SJCRH30 (cell line): ENCODE data around the gene COL27A1. TPM values are rescaled to one million over a fixed set of nuclear protein-coding genes. Genes with fewer than 3 reads are reported as not detected.
A peak's percentile ranks its signal among the peaks of the same experiment; 100 is the strongest.

Source experiments
- DNase-seq, 2 experiments: peaks; one replicate each; pipeline ENCODE4 v3.0.0-alpha.2; 2015 to 2020
- H3K27ac ChIP-seq: fragments of 250-450 bp; sonication (Bioruptor Pico); 2 replicates; pipeline ENCODE4 v1.5.1; 2020; ENCODE audit warnings: mild to moderate bottlenecking, moderate library complexity
- H3K27me3 ChIP-seq: fragments of 250-450 bp; sonication (Bioruptor Pico); 2 replicates; pipeline ENCODE4 v1.5.1; 2020; ENCODE audit warnings: mild to moderate bottlenecking, moderate library complexity
- H3K36me3 ChIP-seq: fragments of 250-450 bp; sonication (Bioruptor Pico); 2 replicates; pipeline ENCODE4 v1.5.1; 2020; ENCODE audit warnings: mild to moderate bottlenecking, moderate library complexity
- H3K4me1 ChIP-seq: fragments of 250-450 bp; sonication (Bioruptor Pico); 2 replicates; pipeline ENCODE4 v1.5.1; 2020; ENCODE audit warnings: mild to moderate bottlenecking, moderate library complexity
- H3K4me3 ChIP-seq: fragments of 250-450 bp; sonication (Bioruptor Pico); 2 replicates; pipeline ENCODE4 v1.5.1; 2020; ENCODE audit warnings: mild to moderate bottlenecking, moderate library complexity
- H3K9me3 ChIP-seq: fragments of 250-450 bp; sonication (Bioruptor Pico); replicated peaks from 2 replicates; pipeline ENCODE4 v1.5.1; 2020; ENCODE audit warnings: mild to moderate bottlenecking, moderate library complexity
- total RNA-seq: library from RNA; depleted of rRNA; stranded (reverse); fragments of >200 nt; shearing (Covaris generic); gene quantifications from 2 replicates; pipeline ENCODE4 v1.2.3, GENCODE V29; 2014

Gene COL27A1
- total RNA-seq, 1 experiment from 2014 or later = 18.6 TPM

DNA sequence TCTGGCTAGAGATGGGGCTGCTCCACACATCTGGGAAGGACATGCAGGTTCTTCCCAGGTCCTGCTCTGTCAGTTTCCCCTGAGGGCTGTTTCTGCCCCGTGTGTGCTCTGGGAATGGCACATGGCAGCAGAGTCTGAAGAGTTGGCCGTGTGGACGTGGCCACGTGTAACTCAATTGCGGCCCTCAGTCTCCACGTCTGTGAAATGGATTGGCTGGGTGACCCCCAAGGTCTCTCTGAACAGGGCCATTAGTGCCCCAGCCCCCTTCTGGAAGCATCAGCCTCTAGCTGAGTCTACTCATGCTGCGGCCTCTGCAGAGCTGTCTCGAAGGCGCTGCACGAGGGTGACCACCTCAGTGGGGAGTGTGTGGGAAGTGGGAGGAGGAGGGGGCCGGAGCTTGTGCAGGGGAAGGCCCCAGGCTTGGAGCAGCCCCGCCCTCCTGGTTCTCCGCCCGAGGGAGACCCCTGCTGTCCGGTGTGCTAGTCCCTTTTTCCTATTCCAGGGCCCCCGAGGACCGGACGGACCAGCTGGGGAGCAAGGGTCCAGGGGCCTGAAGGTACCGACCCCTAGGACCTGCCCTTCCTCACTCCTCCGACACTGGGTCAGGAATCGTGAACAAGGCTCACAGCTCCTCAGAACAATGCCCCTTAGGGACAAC lies 108.6 kb downstream of the COL27A1 start:
- Histone ChIP-seq H3K4me3 (no peak overlapping the region), H3K27ac (no peak overlapping the region), H3K9me3 (no peaks in the 10 kb centered on the region), H3K27me3 (no peaks in the 10 kb centered on the region), H3K36me3 (no peaks in the 10 kb centered on the region), H3K4me1 (peaks cover 5% of the 10 kb centered on the region; the same call in 1 of the 2 replicates)
- peak; percentile 50 to 53 for DNase-seq

DNA sequence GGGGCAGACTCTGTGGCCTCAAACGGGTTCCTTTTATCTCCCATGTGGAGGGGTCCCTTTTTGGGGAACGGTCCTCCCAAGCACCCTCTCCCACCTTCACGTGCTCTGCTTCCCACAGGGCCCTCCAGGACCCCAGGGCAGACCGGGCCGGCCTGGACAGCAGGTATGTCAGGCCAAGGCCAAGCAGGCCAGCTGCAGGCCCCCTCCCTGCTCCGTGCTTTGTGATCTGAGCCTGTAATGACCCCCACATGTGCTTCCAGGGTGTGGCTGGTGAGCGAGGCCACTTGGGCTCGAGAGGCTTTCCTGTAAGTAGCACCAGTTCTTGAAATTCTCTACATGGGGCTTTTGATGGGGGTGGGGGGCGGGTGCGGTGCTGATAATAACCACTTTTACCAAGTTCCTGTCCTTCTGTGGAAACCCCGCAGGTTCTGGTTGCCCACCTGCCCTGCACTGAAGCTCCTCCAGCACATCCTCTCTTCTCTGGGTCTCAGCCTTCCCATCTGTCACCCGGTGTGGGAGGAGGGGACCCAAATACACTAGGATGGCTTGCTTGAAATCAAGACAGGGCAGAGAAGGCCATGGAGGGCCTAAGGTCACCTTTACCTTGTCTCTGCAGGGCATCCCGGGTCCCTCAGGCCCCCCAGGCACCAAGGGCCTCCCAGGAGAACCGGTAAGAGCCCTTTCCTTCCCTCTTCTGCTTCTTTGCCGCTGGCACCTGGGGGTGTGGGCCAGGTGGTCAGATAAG lies 109.6 kb downstream of the COL27A1 start:
- Histone ChIP-seq H3K36me3 (no peaks in the 10 kb centered on the region), H3K27ac (no peak overlapping the region), H3K4me1 (peaks cover 4% of the 10 kb centered on the region; the same call in 1 of the 2 replicates), H3K9me3 (no peaks in the 10 kb centered on the region), H3K27me3 (no peaks in the 10 kb centered on the region), H3K4me3 (no peak overlapping the region)
- DNase-seq = no peak

DNA sequence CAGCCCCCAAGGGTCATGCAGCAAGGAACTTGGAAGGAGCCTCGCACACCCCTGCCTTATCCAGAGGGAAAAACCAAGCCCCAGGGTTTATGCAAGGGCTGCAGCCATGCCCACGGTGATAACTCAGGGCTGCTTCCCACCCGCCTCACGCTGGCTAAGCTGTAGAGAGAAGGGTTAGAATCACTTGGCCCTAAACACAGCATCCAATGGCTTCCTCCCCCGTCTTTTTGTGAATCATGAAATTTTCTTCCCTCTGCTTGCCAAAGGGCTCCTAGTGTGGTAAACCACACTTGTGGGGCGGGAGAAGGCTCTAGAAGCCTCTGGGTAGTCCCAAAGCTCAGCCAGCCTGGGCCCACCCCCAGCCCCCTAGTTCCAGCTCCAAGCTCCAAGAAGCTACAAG lies 111.6 kb downstream of the COL27A1 start:
- H3K9me3 ChIP-seq = no peaks in the 10 kb centered on the region
- no peak overlapping the region for H3K27ac ChIP-seq
- DNase-seq = no peak
- no peak overlapping the region for H3K4me3 ChIP-seq
- H3K36me3 ChIP-seq = no peaks in the 10 kb centered on the region; the same call in 1 of the 2 replicates
- H3K4me1 ChIP-seq = no peaks in the 10 kb centered on the region
- no peaks in the 10 kb centered on the region for H3K27me3 ChIP-seq

DNA sequence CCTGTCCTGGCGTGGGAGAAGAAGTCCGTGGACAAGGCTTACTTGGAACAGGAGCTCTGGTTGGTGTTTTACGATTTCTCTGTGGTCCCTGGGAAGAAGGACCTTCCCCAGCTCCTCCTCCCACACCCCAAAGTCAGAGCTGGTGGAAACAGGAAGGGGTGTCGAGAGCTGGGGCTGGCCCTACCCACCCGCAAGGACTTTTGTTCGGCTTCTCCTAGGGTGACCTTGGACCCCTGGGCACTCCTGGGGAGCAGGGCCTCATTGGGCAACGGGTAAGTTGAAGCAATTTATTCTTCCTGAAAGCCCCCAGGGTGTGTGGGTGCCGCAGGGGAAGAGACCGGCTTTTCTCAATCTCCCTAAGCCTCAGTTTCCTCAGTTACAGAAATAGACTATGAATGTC lies 113.7 kb downstream of the COL27A1 start:
- H3K27ac ChIP-seq = no peak overlapping the region
- no peaks in the 10 kb centered on the region; the same call in 1 of the 2 replicates for H3K36me3 ChIP-seq
- H3K9me3 ChIP-seq = no peaks in the 10 kb centered on the region
- no peaks in the 10 kb centered on the region for H3K27me3 ChIP-seq
- no peak for DNase-seq
- H3K4me1 ChIP-seq = no peaks in the 10 kb centered on the region
- no peak overlapping the region for H3K4me3 ChIP-seq

DNA sequence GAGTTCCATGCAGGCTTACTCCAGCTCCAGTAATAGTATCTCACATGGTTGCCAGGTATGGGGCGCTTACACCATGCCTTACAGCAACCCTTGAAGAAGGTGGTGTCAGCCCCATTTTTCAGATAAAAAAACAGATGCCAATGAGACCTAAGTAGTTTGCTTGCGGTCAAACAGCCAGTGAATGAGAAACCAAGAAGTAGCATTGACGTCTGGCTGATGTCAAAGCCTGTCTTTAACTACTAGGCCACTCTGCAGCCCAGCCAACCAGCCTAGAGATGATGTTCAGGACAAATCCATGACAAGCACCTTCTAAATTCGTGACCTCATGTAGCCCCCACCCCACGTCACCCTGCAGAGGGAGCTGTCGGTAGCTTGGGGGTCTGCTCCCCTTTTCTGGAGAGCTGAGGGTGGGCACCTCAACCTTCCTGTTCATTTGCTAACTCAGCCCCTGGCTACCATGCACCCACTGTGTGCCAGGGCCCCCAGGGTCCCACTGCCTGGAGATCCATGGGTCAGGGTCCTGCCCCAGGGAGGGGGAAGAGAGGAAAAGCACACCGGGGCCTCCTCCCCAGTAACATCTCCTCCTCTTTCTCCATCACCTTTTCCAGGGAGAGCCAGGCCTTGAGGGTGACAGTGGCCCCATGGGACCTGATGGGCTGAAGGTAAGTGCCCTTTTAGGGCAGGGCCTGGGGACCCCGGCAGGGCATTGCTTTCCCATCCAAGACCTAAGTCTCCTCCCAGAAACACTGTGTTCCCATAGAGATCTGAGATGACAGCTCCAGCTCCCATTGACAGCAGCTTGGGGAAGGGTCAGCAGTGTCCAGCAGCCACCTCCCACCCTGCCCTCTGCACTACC lies 115.0 kb downstream of the COL27A1 start:
- H3K4me3 ChIP-seq = no peak overlapping the region
- no peaks in the 10 kb centered on the region; the same call in 1 of the 2 replicates for H3K36me3 ChIP-seq
- H3K27me3 ChIP-seq = no peaks in the 10 kb centered on the region
- H3K27ac ChIP-seq = no peak overlapping the region
- no peaks in the 10 kb centered on the region for H3K4me1 ChIP-seq
- H3K9me3 ChIP-seq = no peaks in the 10 kb centered on the region
- DNase-seq = no peak

DNA sequence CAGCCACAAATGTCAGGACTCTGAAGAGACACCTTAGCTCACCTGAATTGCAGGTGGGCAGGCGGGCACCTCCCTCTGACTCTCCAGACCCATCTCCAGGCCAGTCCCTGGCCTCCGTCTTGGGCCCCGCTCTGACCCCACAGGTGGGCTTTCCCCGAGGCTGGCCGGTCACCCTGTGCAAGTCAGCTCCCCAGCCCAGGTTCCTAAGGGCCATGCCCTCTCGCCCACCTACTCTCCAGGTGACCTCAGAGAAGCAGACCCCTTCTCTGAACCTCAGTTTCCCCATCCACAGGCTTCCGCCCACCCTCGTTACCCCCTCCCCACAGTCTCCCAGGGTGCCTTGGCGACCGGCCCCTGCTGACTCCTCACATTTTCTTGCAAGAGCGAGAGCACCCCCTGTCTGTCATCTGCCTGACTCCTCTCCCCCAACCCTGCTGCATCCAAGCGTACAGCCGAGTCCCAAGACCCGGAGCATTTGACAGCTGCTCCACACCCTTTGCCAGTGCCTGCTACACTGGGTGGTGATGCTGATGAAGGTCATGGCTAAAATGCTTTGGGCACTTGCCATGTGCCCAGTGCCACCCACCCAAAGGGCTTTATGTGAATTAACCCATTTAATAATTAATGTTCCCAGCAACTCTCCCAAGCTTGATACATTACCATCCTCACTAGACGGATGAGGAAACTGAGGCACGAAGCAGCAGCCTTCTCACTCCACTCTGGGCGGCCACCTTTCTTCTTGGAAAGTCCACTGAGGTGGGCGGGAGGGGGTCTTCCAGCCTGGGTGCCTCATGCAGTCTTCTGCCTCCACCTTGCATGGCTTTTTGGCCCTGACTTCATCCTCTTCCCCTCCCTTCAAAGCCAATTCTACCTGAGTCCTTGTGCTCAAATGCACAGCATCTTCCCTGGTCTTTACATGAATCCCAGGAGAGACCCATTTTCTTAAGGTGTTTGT lies 116.5 kb downstream of the COL27A1 start:
- peak; percentile 68 to 72 for DNase-seq
- no peaks in the 10 kb centered on the region; the same call in 1 of the 2 replicates for H3K36me3 ChIP-seq
- H3K27me3 ChIP-seq = no peaks in the 10 kb centered on the region
- no peak overlapping the region for H3K4me3 ChIP-seq
- H3K9me3 ChIP-seq = no peaks in the 10 kb centered on the region
- H3K27ac ChIP-seq = no peak overlapping the region
- H3K4me1 ChIP-seq = peaks cover 5% of the 10 kb centered on the region

DNA sequence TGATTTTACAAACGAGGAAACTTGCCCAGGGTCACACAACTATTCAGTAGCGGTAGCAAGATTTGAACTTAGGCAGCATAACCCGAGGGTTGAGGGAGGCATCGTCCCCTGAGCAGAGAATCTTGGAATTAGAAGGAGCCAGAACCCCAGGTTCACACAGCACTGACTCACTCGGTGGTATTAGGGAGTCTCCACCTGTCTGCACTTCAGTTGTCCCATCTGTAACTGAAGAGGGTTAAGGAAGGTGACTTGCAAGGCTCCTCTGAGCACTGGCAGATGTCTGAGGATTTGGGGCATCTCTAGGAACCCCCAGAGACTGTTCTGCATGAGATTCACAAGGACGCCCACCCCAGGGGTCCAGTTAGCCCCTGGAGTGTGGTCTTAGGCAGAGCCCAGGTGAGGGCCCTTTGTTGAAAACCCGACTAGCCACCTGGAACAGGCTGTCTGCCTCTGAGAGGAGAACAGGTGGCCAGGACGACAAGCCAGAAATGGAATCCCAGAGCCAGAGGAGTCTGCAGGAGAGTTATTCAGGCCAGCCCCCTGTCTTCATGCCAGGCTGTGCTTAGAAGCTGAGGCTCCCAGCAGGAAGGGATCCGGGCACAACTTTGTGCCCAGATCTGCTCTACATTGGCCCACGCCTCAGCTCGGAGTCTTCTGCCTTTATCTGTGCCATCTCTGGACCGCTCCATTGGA lies 117.5 kb downstream of the COL27A1 start:
- Histone ChIP-seq H3K9me3 (no peaks in the 10 kb centered on the region), H3K27me3 (no peaks in the 10 kb centered on the region), H3K27ac (no peak overlapping the region), H3K4me1 (peaks cover 14% of the 10 kb centered on the region), H3K36me3 (no peaks in the 10 kb centered on the region; the same call in 1 of the 2 replicates), H3K4me3 (no peak overlapping the region)
- DNase-seq = no peak

DNA sequence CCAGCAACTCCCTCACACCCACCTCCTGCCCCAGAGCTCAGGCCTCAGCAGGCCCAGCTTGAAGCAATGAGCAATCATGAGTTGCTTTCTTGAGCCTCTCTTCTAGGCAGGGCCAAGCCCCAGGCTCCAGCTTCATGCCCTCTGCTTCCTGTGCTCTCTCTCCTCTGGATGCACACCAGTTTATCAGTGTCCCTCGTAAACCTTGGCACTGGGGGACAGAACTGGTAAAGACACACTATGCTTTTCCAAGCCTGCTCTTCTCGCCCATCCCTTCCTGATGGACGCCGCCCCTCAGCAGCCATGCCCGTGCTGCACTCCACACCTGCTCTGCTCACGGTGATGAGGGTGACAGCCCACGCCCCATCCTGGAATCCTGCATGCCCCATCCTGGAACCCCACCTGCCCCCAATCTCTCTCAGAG lies 118.1 kb downstream of the COL27A1 start:
- Histone ChIP-seq H3K27ac (no peak overlapping the region), H3K4me1 (peaks cover 17% of the 10 kb centered on the region), H3K4me3 (no peak overlapping the region), H3K27me3 (no peaks in the 10 kb centered on the region), H3K36me3 (no peaks in the 10 kb centered on the region; the same call in 1 of the 2 replicates), H3K9me3 (no peaks in the 10 kb centered on the region)
- DNase-seq = no peak

DNA sequence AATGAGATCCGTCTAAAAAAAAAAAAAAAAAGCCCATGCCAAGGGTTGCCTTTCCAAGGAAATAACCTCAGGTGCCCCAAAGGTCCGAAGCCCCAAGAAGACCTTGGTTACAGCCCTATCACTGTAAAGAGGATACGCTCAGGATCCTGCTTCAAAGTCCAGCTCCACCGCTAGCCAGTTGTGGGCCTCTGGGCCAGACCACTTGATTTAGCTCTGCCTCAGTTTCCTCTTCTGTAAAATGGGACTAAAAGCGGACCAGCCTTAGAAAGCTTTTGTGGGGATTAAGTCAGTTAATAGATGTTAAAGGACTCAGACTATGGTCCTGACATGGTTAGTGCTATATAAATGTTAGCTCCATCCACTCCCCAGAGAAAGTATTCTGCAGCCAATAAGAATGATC lies 118.9 kb downstream of the COL27A1 start:
- Histone ChIP-seq H3K27ac (no peak overlapping the region), H3K4me1 (peaks cover 25% of the 10 kb centered on the region), H3K27me3 (no peaks in the 10 kb centered on the region), H3K9me3 (no peaks in the 10 kb centered on the region), H3K36me3 (no peaks in the 10 kb centered on the region; the same call in 1 of the 2 replicates), H3K4me3 (no peak overlapping the region)
- no peak for DNase-seq

DNA sequence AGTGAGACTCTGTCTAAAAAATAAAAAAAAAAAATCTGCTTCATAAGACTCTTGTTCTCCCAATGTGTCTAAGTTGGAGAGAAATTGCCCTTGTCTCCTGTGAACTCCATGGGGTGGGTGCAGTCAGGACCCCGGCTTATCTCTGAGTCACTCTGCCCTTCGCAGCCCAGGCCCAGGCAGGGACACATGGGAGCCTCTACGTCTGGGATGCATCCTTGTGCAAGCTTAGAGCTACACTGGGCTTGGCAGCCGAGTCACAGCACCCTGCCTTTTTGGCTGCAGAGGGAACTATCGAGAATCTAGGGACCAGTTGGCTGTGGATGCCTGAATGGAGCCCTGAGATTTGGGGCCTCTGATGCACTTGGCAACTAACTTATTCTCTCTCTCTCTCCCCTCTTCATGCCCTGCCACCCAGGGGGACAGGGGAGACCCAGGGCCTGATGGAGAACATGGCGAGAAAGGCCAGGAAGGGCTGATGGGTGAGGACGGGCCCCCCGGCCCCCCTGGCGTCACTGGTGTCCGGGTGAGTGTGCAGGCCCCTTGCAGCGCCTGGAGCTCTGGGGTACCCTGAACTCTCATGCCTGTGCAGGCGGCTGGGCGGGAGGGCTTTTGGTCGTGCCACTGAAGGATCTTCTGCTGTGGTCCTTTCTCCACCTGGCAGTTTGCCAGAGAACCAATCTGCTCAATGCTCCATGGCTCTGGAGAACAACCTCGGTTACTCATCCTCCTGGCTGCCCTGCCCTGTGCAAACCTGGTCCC lies 120.1 kb downstream of the COL27A1 start:
- no peak overlapping the region for H3K27ac ChIP-seq
- no peak for DNase-seq
- no peaks in the 10 kb centered on the region for H3K9me3 ChIP-seq
- H3K4me3 ChIP-seq = no peak overlapping the region
- no peaks in the 10 kb centered on the region; the same call in 1 of the 2 replicates for H3K36me3 ChIP-seq
- H3K4me1 ChIP-seq = peaks cover 26% of the 10 kb centered on the region
- H3K27me3 ChIP-seq = no peaks in the 10 kb centered on the region

DNA sequence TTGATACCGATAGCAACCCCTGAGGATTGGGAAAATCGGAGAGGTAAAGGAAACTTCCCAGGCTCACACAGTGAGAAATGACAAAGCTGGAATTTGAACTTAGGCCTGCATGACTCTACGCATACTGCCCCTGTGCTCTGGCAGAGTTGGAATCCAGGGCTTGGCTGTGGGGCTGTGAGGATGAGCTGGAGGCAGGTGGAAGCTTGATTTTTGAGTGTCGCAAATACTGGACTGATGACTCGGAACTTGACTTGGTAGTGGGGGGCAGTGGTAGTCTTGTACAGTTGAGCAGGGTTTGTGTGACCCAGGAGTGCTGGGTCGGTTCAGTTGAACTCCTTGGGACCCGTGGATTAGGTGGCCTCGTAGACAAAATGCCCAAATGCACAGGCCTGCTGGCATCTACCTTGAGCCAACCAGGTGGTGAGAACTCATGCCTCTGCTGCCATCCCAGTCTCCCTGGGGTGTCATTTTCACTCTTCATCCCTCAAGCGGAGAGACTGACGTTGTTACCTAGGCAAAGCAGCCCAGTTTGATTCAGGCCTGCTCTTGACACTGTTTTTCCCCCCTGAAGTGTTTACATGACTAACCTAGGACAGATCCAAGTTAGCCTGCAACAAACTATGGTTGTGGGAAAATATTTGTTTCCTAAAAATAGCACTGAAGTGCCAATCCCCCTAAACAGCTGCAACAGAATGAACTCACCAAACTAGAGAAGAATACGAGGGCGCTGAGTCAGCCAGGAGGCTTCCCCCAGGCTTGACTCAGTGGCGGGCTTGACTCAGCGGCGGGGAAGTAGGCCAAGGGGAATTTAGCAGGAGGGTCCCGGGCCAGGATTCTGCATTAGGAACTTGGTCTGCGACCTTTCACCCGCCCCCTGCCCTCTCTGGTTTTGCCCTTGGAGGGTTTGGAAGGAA lies 121.8 kb downstream of the COL27A1 start:
- H3K36me3 ChIP-seq = no peaks in the 10 kb centered on the region
- no peak overlapping the region for H3K4me3 ChIP-seq
- no peaks in the 10 kb centered on the region for H3K9me3 ChIP-seq
- H3K27ac ChIP-seq = peak overlapping the region; percentile 60
- H3K4me1 ChIP-seq = peaks cover 39% of the 10 kb centered on the region
- DNase-seq = peak; percentile 84 to 86
- H3K27me3 ChIP-seq = no peaks in the 10 kb centered on the region

DNA sequence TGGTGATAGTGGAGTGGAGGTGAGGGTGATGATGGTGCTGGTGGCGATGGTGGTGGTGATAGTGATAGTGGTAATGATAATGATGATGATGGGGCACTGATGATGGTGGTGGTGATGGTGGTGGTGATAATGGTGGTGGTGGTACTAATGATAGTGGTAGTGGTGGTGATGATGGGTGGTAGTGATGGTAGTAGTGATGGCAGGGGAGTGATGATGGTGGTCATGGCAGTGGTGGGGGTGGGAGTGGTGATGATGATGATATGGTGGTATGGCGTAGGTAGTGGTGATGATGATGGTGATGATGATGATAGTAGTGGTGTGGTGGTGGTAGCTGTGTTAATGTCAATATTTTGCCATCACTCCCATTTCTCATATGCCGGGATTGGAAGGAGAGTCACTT lies 123.0 kb downstream of the COL27A1 start:
- Histone ChIP-seq H3K4me3 (no peak overlapping the region), H3K9me3 (no peaks in the 10 kb centered on the region), H3K4me1 (peaks cover 43% of the 10 kb centered on the region), H3K36me3 (no peaks in the 10 kb centered on the region), H3K27me3 (no peaks in the 10 kb centered on the region), H3K27ac (no peak overlapping the region; the same call in 1 of the 2 replicates)
- no peak for DNase-seq
